ENCODE measurements around the gene CADPS. TPM values are rescaled to one million over a fixed set of nuclear protein-coding genes. Genes with fewer than 3 reads are reported as not detected.

The CADPS gene
- polyA plus RNA-seq, 3 donors, result not detected

DNA sequence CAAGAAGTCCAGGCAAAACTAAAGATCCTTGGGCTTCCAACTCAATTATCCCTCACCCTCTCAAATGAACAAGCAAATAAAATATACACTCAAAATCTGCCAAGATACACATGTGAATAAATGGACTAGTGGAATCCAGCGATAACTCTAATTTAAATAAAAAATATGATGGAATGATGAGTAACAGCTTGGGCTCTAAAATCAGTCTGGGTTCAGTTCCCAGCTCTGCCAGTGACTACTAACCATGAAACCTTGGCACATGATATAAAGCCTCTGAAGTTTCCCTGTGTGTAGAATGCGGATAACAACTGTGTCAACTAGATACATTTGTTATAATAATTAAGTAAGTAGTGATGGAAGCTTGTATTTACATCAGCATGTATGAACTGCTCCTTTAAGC lies 81.3 kb downstream of the CADPS start:
- no peaks in the 10 kb centered on the region for H3K4me1 ChIP-seq (ENCODE audit: control insufficient read depth in 1 of 2, insufficient read depth in 2 of 2, low read length in 2 of 2)
- no CpG with 5 or more reads among the region's 2 CpGs for WGBS (ENCODE audit: insufficient coverage)
- H3K79me2 ChIP-seq (ENCODE audit: insufficient read depth, low read length), result no peaks in the 10 kb centered on the region
- Mint-ChIP-seq H3K9me3 (peaks cover 0 to 6% (median 0%) of the 10 kb centered on the region in 7 donors), H3K36me3 (no peaks in the 10 kb centered on the region), H3K27me3 (ENCODE audit: low read depth in 3 of 3) (no peaks in the 10 kb centered on the region), H3K4me1 (no peaks in the 10 kb centered on the region), H3K27ac (no peak overlapping the region), H3K4me3 (no peak overlapping the region)
- no peak overlapping the region for H2AFZ ChIP-seq (ENCODE audit: insufficient read depth, low read depth, low read length, poor library complexity, severe bottlenecking)
- TF ChIP-seq, protein P1, sequence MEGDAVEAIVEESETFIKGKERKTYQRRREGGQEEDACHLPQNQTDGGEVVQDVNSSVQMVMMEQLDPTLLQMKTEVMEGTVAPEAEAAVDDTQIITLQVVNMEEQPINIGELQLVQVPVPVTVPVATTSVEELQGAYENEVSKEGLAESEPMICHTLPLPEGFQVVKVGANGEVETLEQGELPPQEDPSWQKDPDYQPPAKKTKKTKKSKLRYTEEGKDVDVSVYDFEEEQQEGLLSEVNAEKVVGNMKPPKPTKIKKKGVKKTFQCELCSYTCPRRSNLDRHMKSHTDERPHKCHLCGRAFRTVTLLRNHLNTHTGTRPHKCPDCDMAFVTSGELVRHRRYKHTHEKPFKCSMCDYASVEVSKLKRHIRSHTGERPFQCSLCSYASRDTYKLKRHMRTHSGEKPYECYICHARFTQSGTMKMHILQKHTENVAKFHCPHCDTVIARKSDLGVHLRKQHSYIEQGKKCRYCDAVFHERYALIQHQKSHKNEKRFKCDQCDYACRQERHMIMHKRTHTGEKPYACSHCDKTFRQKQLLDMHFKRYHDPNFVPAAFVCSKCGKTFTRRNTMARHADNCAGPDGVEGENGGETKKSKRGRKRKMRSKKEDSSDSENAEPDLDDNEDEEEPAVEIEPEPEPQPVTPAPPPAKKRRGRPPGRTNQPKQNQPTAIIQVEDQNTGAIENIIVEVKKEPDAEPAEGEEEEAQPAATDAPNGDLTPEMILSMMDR (IDR thresholded peaks at IDR 0.05), result no peak
- no peaks in the 10 kb centered on the region for H3K36me3 ChIP-seq (replicated peaks in 1 of 2; ENCODE audit: control insufficient read depth in 1 of 2, insufficient read depth in 2 of 2, low read length in 2 of 2)
- DNase-seq, result no peak
- H3K27ac ChIP-seq (ENCODE audit: low read depth in 1 of 2, low read length in 2 of 2), result no peak overlapping the region
- intact Hi-C loops (cut with micrococcal nuclease), result no loop called here
- no peak overlapping the region for H3K4me2 ChIP-seq (replicated peaks; ENCODE audit: extremely low read depth, low read length, poor library complexity, severe bottlenecking)
- H3K4me3 ChIP-seq (replicated peaks in 1 of 3; ENCODE audit: low read depth in 2 of 3, low read length in 3 of 3), result no peak overlapping the region
- H4K20me1 ChIP-seq (ENCODE audit: insufficient read depth, low read length), result no peaks in the 10 kb centered on the region
- H3K9me3 ChIP-seq (replicated peaks in 1 of 2; ENCODE audit: control insufficient read depth in 1 of 2, insufficient read depth in 1 of 2, low read length in 2 of 2), result no peaks in the 10 kb centered on the region
- H3K9ac ChIP-seq (ENCODE audit: insufficient read depth, low read length, poor library complexity, severe bottlenecking), result no peak overlapping the region
- H3K27me3 ChIP-seq (ENCODE audit: control insufficient read depth in 2 of 2, insufficient read depth in 2 of 2, low read length in 2 of 2), result no peaks in the 10 kb centered on the region

GRCh38 chr3:62785384-62785783 lies 89.8 kb downstream of the CADPS start:
- H3K27me3 ChIP-seq (ENCODE audit: control insufficient read depth in 2 of 2, insufficient read depth in 2 of 2, low read length in 2 of 2), result no peaks in the 10 kb centered on the region
- no peak overlapping the region for H3K27ac Mint-ChIP-seq
- no peaks in the 10 kb centered on the region for H3K36me3 Mint-ChIP-seq
- intact Hi-C loops (cut with micrococcal nuclease), result no loop called here
- H3K4me3 Mint-ChIP-seq, result no peak overlapping the region
- peaks cover 0 to 9% (median 0%) of the 10 kb centered on the region in 7 donors for H3K9me3 Mint-ChIP-seq
- H3K9me3 ChIP-seq (replicated peaks in 1 of 2; ENCODE audit: control insufficient read depth in 1 of 2, insufficient read depth in 1 of 2, low read length in 2 of 2), result no peaks in the 10 kb centered on the region
- no peaks in the 10 kb centered on the region for H3K36me3 ChIP-seq (replicated peaks in 1 of 2; ENCODE audit: control insufficient read depth in 1 of 2, insufficient read depth in 2 of 2, low read length in 2 of 2)
- H4K20me1 ChIP-seq (ENCODE audit: insufficient read depth, low read length), result no peaks in the 10 kb centered on the region
- WGBS (ENCODE audit: insufficient coverage), result no CpG with 5 or more reads among the region's 1 CpG
- no peak overlapping the region for H3K9ac ChIP-seq (ENCODE audit: insufficient read depth, low read length, poor library complexity, severe bottlenecking)
- no peaks in the 10 kb centered on the region for H3K79me2 ChIP-seq (ENCODE audit: insufficient read depth, low read length)
- no peaks in the 10 kb centered on the region for H3K4me1 ChIP-seq (ENCODE audit: control insufficient read depth in 1 of 2, insufficient read depth in 2 of 2, low read length in 2 of 2)
- H3K4me3 ChIP-seq (replicated peaks in 1 of 3; ENCODE audit: low read depth in 2 of 3, low read length in 3 of 3), result no peak overlapping the region
- no peaks in the 10 kb centered on the region for H3K4me1 Mint-ChIP-seq
- no peak overlapping the region for H2AFZ ChIP-seq (ENCODE audit: insufficient read depth, low read depth, low read length, poor library complexity, severe bottlenecking)
- H3K27ac ChIP-seq (ENCODE audit: low read depth in 1 of 2, low read length in 2 of 2), result no peak overlapping the region
- no peak overlapping the region for H3K4me2 ChIP-seq (replicated peaks; ENCODE audit: extremely low read depth, low read length, poor library complexity, severe bottlenecking)
- no peaks in the 10 kb centered on the region for H3K27me3 Mint-ChIP-seq (ENCODE audit: low read depth in 3 of 3)
- DNase-seq, result no peak
- TF ChIP-seq, protein P1 (IDR thresholded peaks at IDR 0.05), result no peak
